DMS153 treated with DMSO at 0.1 percent for 48 hours (cell line): Measurements from ENCODE around the gene GPRC5C.
"Not testable (repeated sequence)": the region's sequence is repeated elsewhere in the genome, so short reads cannot be mapped to it uniquely, and the experiment has no call there.

Experiments
- DNase-seq: peaks from one replicate; lab custom pipeline; 2025; ENCODE audit not compliant: unreplicated experiment; lab: John Stamatoyannopoulos, UW

GPRC5C gene

GRCh38 chr17:74467221-74467951 lies 35.5 kb downstream of the GPRC5C start:
- no peak for DNase-seq

DNA sequence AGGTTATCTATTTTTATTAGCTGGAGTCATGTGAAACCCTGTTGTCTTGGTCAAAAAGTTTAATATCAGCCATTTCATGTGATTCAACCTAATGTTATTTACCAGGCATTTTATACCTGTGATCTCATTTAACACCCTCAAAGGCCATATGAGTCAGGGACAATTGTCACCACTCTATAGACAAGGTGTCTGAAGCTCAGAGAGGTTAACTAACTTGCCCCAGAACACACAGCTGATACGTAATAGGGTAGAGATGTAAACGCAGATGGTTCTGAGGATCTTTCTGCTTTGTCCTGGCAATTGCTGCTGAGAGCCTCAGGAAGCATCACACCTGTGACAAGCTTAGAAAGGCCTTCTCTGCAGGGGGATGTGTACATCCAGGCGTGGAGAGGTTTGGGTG lies 39.5 kb downstream of the GPRC5C start:
- DNase-seq = no peak

DNA sequence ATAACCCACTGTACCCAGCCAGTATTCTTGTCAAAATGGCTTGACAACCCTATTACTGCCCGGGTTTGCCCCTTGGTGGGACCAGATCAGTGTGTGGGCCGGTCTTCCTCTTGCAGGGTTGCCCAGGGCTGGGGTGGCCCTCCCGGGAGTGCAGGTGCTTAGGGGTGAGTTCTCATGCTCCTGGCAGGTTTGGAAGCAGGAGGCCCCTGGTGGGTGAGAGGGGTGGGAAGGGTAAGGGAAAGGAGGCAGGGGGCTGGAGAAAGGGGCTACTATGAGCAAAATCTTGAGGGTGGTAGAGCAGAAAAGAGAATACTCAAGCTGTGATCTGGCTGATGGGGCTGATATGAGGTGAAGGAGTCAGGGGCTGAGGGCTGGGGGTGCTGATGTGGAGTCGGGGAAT lies 41.0 kb downstream of the GPRC5C start:
- DNase-seq = no peak

- no peak for DNase-seq
These were observed 41.4 kb downstream of the GPRC5C start for GRCh38 chr17:74473294-74473693.

- no peak for DNase-seq
These were observed 42.3 kb downstream of the GPRC5C start for GRCh38 chr17:74474043-74474792.

DNA sequence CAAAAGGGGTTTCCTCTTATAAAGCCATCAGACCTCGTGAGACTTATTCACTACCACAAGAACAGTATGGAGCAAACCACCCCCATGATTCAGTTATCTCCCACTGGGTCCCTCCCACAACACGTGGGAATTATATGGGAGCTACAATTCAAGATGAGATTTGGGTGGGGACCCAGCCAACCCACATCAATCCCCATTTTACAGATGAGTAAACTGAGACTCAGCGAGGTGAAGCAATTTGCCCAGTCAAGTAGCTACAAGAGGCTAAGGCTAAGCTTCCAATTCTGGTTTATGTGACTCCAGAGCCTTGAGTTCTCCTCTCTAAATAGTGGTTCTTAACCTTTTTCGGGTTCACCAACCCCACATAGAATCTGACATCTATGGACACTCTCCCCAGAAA lies 43.3 kb downstream of the GPRC5C start:
- DNase-seq = no peak

DNA sequence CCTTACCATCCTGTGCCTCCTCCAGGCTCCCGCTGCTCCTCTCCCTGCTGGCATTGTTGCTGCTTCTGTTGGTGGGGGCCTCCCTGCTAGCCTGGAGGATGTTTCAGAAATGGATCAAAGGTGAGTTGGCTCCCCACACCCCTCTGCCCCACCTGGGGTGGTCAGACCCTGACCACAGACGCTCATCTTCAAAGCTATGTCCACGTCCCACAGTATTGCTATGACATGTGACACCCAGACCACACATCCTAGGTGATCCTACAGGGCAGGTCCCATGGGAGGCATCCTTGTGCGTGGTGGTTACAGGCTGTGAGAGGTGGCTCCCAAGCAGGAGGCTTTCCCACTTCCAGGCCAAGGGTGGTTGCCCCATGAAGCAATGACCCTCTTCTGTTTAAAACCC lies 45.5 kb downstream of the GPRC5C start:
- no peak for DNase-seq

DNA sequence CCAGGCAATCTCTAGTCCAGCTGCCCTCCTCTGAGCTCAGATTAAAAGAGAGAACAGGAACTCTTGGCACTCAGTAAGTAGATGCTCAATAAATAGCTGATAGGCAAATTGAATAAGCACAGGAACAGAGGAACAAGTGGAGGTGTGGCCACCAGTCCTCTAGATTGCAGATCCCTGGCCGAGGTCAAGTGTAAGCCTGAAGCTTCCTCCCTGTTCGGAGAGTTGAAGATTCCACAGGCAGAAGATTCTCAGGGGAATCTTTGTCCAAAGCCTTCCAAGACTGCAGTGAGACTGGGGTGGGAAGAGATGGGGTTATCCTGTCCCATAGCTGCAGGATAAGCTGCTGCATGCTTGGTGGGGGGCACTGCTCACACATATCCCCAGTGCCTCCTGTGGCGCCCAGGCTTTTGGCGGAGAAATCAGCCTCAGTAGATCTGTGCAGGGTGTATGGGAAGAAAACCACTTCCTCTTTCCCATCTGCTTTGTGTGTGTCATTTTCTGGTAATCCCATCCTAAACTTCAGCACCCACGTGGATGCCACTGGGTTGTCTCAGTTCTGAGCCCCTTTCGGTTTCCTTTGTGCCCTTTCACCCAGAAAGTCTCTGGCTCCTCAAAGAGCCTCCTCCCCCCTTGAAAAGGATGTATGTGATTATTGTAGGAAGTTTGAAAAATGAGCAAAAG lies 46.7 kb downstream of the GPRC5C start:
- no peak for DNase-seq

GRCh38 chr17:74480290-74480689 lies 48.4 kb downstream of the GPRC5C start:
- DNase-seq = no peak

- no peak for DNase-seq
These were observed 49.7 kb downstream of the GPRC5C start for GRCh38 chr17:74481621-74482020.

- DNase-seq = no peak
These were observed 52.2 kb downstream of the GPRC5C start for GRCh38 chr17:74484066-74484465.

DNA sequence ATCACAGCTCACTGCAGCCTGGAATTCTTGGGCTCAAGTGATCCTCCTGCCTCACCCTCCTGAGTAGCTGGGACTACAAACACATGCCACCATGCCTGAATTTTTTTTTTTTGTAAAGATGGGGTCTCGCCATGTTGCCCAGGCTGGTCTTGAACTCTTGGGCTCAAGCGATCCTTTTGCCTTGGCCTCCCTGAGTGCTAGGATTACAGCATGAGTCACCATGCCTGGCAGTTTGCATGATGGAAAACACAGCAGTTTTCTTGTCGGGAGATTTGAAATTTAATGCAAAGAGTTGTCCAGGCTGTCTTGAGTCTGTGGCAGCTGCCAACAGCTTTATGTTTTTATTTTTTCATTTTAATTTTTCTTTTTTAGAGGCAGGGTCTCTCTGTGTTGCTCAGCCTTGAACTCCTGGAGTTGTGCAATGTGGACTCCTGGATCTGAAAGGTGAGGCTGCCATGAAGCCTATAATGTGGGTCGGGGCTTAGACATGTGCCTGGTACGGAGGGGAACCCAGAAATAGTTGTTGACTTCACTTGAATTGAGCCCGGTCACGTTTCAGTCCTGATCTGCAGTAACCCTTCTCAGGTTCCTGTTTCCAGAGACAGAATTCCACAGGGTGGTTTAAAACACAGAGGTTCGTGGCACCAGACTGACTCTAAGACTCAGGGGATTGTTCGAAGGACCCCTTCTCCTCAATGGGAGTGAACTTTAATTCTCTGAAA lies 53.3 kb downstream of the GPRC5C start:
- no peak for DNase-seq

GRCh38 chr17:74485841-74486240 lies 54.0 kb downstream of the GPRC5C start:
- DNase-seq = no peak

GRCh38 chr17:74488276-74488675 lies 56.4 kb downstream of the GPRC5C start:
- not testable (repeated sequence) for DNase-seq

DNA sequence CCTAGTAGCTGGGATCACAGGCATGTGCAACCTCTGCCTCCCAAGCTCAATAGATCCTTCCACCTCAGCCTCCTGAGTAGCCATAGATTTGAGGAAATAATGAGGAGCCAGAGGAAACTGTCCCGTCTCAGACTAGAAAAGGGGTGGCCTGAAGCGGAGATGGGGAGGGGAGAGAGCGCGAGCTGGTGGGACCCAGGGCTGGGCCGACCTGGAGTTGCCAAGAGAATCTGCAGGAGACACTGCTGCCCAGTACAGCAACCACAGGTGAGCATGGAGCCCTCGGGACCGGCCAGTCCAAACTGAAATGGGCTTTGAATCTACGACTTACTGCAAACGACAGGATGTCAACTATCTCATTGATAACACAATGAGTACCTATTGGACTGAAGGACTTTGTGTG lies 58.8 kb downstream of the GPRC5C start:
- no peak for DNase-seq

- DNase-seq = no peak
These were observed 59.7 kb downstream of the GPRC5C start for GRCh38 chr17:74491626-74492025.

GRCh38 chr17:74493331-74493833 lies 61.5 kb downstream of the GPRC5C start:
- DNase-seq = peak; percentile 7
